HuH-7 (cell line): ENCODE results near the gene IL16.
A peak's percentile ranks its signal among the peaks of the same experiment; 100 is the strongest.
"Not testable (repeated sequence)": the region's sequence is repeated elsewhere in the genome, so short reads cannot be mapped to it uniquely, and the experiment has no call there.

Experiments used
- DNase-seq: peaks from one replicate; pipeline ENCODE4 v3.0.0; 2011; ENCODE audit warnings: low spot score

IL16 gene

DNA sequence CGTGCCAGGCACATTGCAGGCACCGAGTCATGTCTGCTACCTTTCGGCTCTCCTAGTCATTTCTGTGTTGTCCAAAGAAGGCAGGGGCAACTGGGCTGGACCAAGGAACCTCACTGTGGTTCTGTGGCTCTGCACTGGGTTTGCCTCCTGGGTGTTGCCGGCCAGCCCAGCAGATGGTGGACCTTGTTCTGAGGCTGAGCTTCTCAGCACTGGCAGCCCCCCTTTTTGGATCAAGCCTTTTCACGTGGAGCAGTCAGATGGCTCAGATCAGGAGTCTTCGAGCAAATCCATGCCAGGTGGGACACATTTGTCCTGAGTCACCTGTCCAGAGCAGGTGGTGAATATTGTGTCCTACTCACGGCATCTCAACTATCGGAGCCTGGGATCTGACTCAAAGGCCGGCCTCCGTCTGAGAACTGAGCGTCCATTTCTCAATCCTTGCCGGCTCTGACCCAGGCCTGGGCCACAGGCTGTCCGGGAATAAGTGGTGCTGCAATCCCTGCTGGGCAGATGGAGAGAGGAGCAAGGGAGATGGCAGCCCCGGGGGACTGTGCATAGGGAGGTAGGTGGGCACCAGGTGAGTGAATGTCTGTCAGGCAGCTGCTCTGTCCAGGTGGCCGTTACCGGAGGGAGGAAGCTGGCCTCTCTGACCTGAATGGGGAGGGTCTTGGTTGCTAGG is at the start of gene IL16:
TSS of gene IL16 (plus strand) at position 304 of the 679 bp plus-strand sequence. CDS start 28,521 bp downstream, outside the sequence.
- DNase-seq = no peak

- no peak for DNase-seq
Observed at GRCh38 chr15:81151389-81151788, 45.3 kb upstream of the IL16 start.

DNA sequence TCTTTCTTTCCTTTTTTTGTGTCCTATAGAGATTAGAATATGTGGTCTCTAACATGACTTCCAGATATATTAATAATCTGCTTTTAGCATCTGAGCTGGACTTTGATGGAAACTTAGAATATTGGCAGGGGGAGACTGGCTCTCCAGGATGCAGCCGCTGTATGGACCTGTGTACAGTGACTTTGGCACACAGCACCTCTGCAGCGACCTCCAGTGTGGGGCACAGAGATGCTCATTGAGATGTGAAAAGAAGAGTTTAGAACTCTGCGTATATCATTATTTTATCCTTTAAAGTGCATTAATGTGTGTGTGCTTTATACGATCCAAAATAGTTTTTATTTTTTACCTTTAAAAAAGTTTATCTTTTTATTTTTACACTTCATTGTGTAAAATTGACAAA is 44.3 kb upstream of the IL16 start:
- DNase-seq = no peak

GRCh38 chr15:81152799-81153198 is 43.9 kb upstream of the IL16 start:
- no peak for DNase-seq

DNA sequence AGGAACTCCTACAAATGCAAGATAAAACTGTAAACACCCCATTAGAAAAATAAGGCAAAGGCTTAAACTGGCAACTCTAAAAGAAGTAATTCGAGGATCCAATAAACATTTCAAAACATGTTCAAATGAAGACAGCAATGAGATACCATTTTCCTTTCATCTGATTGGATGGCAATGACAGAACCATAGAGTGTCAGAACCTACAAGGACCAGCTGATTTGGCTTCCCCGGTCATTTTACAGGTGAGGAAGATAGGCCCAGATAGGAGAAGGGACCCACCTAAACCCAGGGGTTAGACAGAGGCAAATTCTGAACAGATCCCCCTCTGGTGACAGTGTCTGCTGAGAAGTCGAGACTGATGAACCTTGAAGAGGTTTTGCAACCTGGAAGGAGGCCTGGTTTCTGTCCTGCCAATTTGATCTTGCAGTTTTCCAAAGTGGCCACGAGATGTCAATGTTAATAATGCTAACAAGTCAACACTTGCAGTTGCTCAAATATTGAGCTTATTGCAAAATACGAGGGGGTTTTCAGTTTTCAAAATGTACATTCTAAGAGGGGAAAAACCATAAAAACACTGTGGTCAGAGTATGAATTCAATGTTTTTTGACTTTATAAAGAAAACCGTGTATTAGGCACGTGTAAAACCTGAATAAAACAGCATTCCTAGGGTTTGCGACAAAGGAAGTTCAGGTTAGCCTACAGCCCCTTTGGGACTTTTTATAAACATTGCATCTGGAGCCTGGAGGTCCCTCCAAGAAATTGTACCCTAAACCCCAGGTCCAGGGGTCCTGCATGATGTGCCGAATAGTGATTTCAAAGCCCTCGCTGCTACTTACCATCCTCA is 41.1 kb upstream of the IL16 start:
- DNase-seq = peak; percentile 38

- no peak for DNase-seq
Observed at GRCh38 chr15:81156324-81156723, 40.4 kb upstream of the IL16 start.

DNA sequence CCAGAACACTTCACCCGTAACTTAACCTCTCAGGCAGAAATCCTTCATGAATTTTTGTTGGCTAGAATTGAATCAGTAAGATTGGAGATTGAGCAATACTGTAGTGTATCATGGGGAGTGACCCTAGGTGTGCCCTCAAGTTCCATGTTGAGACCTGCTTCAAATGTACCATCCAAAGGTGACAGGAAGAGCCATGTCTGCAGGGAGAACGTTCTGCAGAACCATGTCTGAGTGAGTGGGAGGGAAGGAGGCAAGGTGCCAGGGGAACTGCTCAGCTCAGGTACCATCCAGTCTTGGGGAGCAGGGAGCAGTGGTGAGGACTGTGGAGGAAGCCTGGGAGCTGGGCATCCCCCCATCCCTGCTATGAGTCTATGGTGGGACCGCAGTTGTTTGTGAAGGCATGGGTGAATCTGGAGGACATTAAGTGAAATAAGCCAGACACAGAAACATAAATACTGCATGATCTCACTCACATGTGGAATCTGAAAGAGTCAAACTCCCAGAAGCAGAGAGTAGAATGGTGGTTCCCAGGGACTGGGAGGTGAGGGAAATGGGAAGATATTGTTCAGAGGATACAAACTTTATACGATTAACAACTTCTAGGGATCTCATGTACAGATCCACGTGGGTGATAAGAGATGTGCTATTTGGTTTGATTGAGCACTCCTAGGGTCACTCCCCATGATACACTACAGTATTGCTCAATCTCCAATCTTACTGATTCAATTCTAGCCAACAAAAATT is 39.3 kb upstream of the IL16 start:
- DNase-seq = no peak

- DNase-seq = no peak
Observed at GRCh38 chr15:81157939-81158223, 38.8 kb upstream of the IL16 start.

DNA sequence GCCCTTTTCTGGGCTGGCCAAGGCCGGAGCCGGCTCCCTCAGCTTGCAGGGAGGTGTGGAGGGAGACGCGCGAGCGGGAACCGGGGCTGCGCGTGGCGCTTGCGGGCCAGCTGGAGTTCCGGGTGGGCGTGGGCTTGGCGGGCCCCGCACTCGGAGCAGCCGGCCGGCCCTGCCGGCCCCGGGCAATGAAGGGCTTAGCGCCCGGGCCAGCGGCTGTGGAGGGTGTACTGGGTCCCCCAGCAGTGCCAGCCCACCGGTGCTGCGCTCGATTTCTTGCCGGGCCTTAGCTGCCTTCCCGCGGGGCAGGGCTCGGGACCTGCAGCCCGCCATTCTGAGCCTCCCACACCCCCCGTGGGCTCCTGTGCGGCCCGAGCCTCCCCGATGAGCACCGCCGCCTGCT is 38.1 kb upstream of the IL16 start:
- not testable (repeated sequence) for DNase-seq

DNA sequence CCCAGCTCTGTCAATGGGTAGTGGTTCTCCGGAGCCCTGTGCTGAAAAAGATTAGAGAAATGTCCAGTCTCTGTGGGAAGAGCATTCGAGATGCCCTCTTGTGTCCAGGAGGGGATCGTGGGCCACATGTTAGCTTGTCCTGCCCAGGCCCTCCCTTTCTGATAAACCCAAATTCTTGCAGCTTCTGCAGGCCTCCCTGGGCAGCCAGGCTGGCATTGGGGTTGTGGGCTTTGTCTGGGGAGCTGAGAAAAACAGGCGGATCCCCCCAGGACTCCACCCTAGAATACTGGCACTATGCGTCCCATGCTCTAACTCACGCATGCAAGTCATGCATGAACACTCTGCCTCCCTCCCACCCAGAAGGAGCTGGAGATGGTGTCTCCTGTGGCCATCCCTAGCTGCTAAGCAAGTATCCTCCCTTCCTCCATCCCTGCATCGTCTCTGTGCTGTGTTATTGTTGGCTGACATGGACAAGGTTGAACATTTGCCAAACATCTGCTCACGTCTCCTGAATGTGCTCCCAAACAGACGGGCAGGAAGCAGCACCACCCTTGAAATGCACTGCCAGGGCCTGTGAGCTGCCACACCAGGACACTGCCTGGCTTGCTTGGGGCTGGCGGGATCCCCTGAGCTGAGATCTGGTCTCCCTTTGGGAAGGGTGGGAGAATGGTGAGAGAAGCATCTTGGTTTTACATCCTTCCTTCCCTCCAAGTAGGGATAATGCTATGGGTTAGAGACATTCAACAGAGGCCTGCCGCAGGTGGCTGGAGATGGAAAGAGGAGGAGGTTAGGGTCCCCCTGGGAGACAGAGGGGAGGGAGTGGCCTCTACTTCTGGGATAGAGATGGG is 36.1 kb upstream of the IL16 start:
- DNase-seq = no peak

- no peak for DNase-seq
Observed at GRCh38 chr15:81161160-81161673, 35.5 kb upstream of the IL16 start.

DNA sequence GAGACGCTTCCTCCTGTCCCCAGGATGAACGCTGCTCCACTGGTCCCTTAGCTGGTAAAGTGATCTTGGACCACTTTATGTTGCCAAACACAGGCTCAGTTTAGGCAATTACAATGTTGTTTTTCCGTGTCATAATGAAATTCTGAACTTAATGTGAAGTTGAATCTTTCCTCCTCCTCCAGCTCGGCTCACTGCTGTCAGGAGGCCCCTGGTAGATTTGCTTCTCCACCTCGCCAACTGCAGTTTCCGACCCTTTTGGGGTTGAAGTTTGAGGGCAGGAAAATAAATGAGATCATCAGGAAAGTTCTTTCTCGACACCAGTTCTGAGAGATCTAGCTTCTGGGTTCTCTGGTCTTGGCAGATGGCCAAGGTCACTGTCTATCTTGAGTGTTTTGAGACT is 34.8 kb upstream of the IL16 start:
- DNase-seq = no peak

DNA sequence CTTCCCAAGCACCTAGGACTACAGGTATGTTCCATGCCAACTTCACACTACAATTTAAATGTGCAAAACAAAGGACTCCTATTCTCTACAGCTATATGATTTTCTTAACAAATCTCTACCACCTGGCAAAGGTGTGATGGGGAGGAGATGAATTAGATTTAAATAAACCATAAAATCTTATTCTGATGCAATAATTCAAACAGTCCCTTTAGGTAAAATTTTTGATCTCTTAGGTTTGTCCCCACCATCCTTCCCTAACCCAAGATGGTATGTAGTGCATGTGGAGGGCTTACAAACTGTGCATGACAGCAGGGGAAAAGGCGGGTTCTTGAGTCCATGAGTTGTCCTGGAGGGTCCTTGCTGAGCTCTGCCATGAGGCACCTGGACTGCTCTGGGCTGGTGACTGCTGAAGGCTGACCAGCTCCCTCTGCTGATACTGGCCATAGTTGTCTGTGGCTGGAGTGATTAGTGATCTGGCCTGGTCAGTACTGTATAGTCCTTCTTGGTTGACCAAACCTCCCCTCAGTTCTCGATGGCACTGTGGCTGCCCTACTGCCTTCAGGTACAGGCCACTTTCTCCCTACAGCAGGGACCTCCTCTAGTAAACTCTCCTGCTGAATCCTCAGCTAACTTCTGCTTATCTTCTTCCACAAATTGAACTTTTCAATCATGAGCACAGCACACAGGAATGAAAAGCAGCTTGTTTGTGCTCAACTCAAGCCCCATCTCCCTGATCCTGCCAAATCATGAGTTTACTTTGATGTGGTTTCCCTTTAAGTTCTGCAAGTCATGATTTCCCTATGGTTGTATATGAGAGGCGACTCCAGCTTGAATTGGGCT is 32.5 kb upstream of the IL16 start:
- peak; percentile 30 for DNase-seq

DNA sequence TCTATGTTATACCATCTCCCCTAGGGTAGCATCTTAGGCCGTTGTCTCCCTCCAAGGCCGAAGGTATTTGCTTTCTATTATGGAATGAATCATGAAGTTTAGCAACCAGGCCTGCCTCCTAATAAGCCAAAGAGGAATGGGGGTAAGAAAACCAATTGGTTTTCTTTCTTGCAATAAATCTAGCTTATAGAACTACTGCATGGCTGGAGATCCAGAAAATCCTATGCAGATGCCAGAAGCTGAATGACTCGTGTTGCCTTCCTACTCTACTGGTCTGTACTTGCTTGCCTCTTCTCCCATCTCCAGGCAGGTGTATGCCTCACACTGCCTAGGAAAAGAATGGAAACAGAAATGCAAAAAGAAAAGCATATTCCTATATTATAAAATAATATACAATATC is 31.1 kb upstream of the IL16 start:
- DNase-seq = no peak

DNA sequence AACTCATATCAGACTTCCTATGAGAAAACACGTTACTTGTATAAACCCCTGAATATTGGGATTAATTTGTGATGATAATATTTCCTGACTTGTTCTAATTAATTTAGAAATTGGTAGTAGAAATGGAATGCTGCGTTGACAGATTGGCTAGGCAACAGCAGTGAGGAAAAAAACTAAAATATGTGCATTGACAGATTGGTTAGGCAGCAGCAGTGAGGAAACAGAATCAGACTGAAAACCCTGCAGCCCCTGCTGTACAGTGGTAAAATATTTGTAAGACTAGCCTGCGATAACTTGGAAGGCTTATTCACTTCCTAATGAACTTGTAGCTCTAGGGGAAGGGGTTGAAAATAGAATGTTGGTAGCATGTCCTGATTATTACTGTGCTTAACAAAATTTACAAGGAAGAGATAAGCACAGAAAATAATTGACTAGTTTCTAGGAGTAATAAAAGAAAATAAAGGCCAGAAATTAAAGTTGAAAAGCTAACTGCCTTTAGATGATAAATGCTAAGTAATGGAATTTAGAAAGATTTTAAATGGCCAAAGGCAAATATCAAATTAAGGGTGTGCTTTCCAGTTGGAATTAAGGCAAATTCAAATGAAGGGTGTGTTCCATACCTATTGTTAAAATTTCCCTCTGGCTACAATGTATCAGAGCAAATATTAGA is 29.9 kb upstream of the IL16 start:
- no peak for DNase-seq

- DNase-seq = no peak
Observed at GRCh38 chr15:81168131-81168526, 28.6 kb upstream of the IL16 start.

- no peak for DNase-seq
Observed at GRCh38 chr15:81168644-81169043, 28.0 kb upstream of the IL16 start.

DNA sequence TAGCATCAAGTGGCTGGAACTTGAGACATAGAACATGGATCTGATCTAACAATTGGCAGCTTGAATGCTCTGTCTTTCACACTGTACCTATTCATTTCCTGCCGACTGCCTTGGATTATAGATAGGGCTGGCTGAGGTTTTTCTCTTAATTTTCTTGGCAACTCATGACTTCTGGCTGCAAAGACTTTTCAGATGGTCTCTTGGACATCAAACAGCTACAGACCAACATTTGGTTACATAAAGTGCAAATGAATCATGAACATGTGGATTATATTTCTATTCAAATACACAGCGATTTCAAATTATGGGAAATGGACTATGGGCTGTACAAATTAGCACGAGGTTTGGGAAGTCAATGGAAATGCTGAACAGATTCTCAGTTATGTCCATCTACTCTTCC is 26.2 kb upstream of the IL16 start:
- no peak for DNase-seq

GRCh38 chr15:81171286-81171685 is 25.4 kb upstream of the IL16 start:
- DNase-seq = no peak

- no peak for DNase-seq
Observed at GRCh38 chr15:81174125-81174791, 22.4 kb upstream of the IL16 start.
